B cell (primary cell): ENCODE results near the gene PTPRQ. TPM values are rescaled to one million over a fixed set of nuclear protein-coding genes. Genes with fewer than 3 reads are reported as not detected.
"Not testable (repeated sequence)": the region's sequence is repeated elsewhere in the genome, so short reads cannot be mapped to it uniquely, and the experiment has no call there.

Source experiments
- ATAC-seq: fragments of 200-7000 bp; cut with Tn5 transposase; one replicate; pipeline ENCODE4 v1.10.0; 2021; ENCODE audit warnings: low read depth, mild to moderate bottlenecking, moderate number of reproducible peaks, moderate library complexity
- CTCF ChIA-PET: fragments of 350-600 bp; sonication (Branson Sonifier 250); formaldehyde crosslinking; loops from one replicate; lab custom pipeline; 2021; ENCODE audit warnings: antibody characterized with exemption, inconsistent platforms; lab: Charles Lee
- POLR2A ChIA-PET: fragments of 350-600 bp; sonication (Branson Sonifier 250); formaldehyde crosslinking; loops from one replicate; lab custom pipeline; 2021; ENCODE audit warnings: antibody characterized with exemption; lab: Charles Lee
- DNase-seq: peaks from one replicate; pipeline ENCODE4 v3.0.0; 2013
- H2AFZ ChIP-seq: 2 replicates; pipeline ENCODE4 v1.6.1; 2012; ENCODE audit warnings: mild to moderate bottlenecking, low read depth, low read length; ENCODE audit not compliant: insufficient read depth, poor library complexity, severe bottlenecking
- H3K27ac ChIP-seq, 2 donors: 1 replicate in 1 of 2; 2 replicates in 1 of 2; pipeline ENCODE4 v1.5.1; 2012 to 2013; ENCODE audit warnings: low read length in 2 of 2, mild to moderate bottlenecking in 2 of 2, moderate library complexity in 1 of 2
- H3K27me3 ChIP-seq, 4 experiments: fragments of 200-600 bp in 1 of 4; sonication (generic) in 1 of 4; replicated peaks in 1 of 4; 1 replicate in 2 of 4; 2 replicates in 2 of 4; pipeline versions ENCODE4 v1.6.1 to v1.7.0; 2013 to 2016; ENCODE audit warnings: low read length in 3 of 4, mild to moderate bottlenecking in 2 of 4, mixed read lengths in 1 of 4, moderate library complexity in 1 of 4; ENCODE audit not compliant: insufficient read depth in 4 of 4, control insufficient read depth in 3 of 4; ENCODE audit errors: control extremely low read depth in 1 of 4
- H3K36me3 ChIP-seq, 2 experiments: replicated peaks in 1 of 2; 1 replicate in 1 of 2; 2 replicates in 1 of 2; pipeline versions ENCODE4 v1.6.1 to v1.7.1; 2013; ENCODE audit warnings: low read length in 1 of 2; ENCODE audit not compliant: insufficient read depth in 2 of 2, control insufficient read depth in 1 of 2; ENCODE audit errors: control extremely low read depth in 1 of 2, extremely low read depth in 1 of 2
- H3K4me1 ChIP-seq, 2 donors: fragments of 200-600 bp in 1 of 2; sonication (generic) in 1 of 2; 1 replicate in 1 of 2; 2 replicates in 1 of 2; pipeline versions ENCODE4 v1.5.1 to v1.6.1; 2013 to 2017; ENCODE audit warnings: low read length in 2 of 2; ENCODE audit not compliant: control insufficient read depth in 2 of 2, insufficient read depth in 2 of 2
- H3K4me2 ChIP-seq: replicated peaks from 2 replicates; pipeline ENCODE3; 2012; ENCODE audit warnings: mild to moderate bottlenecking, low read depth, low read length; ENCODE audit not compliant: poor library complexity, severe bottlenecking
- H3K4me3 ChIP-seq, 5 experiments: fragments of 200-600 bp in 1 of 5; sonication (generic) in 1 of 5; 1 replicate in 3 of 5; 2 replicates in 2 of 5; pipeline versions ENCODE4 v1.5.1 to v1.7.0; 2011 to 2016; ENCODE audit warnings: low read length in 4 of 5, mild to moderate bottlenecking in 4 of 5, low read depth in 2 of 5, control low read depth in 1 of 5, moderate library complexity in 1 of 5; ENCODE audit not compliant: insufficient read depth in 1 of 5; ENCODE audit errors: control extremely low read depth in 1 of 5, extremely low read depth in 1 of 5
- H3K79me2 ChIP-seq: fragments of 200-600 bp; sonication (generic); one replicate; pipeline ENCODE4 v1.6.0; 2016; ENCODE audit warnings: low read length; ENCODE audit not compliant: control insufficient read depth, insufficient read depth
- H3K9ac ChIP-seq: fragments of 200-600 bp; sonication (generic); 2 replicates; pipeline ENCODE4 v1.6.1; 2017; ENCODE audit warnings: mild to moderate bottlenecking, low read length, moderate library complexity
- H3K9me3 ChIP-seq, 3 donors: one replicate each; pipeline versions ENCODE4 v1.6.1 to v1.7.1; 2013; ENCODE audit warnings: low read length in 2 of 3; ENCODE audit not compliant: control insufficient read depth in 2 of 3, insufficient read depth in 1 of 3; ENCODE audit errors: control extremely low read depth in 1 of 3
- H4K20me1 ChIP-seq: 2 replicates; pipeline ENCODE4 v1.6.0; 2012; ENCODE audit warnings: mild to moderate bottlenecking, low read length; ENCODE audit not compliant: insufficient read depth, control insufficient read depth, poor library complexity, severe bottlenecking
- H3K27ac Mint-ChIP-seq: one replicate; pipeline ENCODE4 v1.8.0; 2021; ENCODE audit warnings: mixed read lengths
- H3K27me3 Mint-ChIP-seq: one replicate; pipeline ENCODE4 v1.8.0; 2021; ENCODE audit warnings: mixed read lengths
- H3K4me1 Mint-ChIP-seq: one replicate; pipeline ENCODE4 v1.8.0; 2021; ENCODE audit warnings: mixed read lengths
- H3K4me3 Mint-ChIP-seq: one replicate; pipeline ENCODE4 v1.8.0; 2021; ENCODE audit warnings: mixed read lengths
- H3K9me3 Mint-ChIP-seq: one replicate; pipeline ENCODE4 v1.8.0; 2022; ENCODE audit warnings: mixed read lengths; ENCODE audit not compliant: insufficient read depth
- CTCF ChIP-seq: fragments of 200-600 bp; IDR thresholded peaks from one replicate; pipeline ENCODE4 v1.8.0; 2022; ENCODE audit warnings: antibody characterized with exemption, mild to moderate bottlenecking
- EZH2 ChIP-seq: IDR thresholded peaks from 2 replicates; pipeline ENCODE4 v1.6.1; 2012; ENCODE audit warnings: borderline replicate concordance, low read depth, mild to moderate bottlenecking, moderate library complexity, low read length; ENCODE audit not compliant: insufficient read depth, poor library complexity, severe bottlenecking
- WGBS: methylation state at CpG from one replicate; pipeline ENCODE4 v1.1.5; 2013; ENCODE audit warnings: missing lambda C conversion rate; ENCODE audit not compliant: insufficient coverage; 5-methylcytosine and 5-hydroxymethylcytosine counted together
- intact Hi-C: fragments of 100-400 bp; cut with micrococcal nuclease; formaldehyde crosslinking; loops from one replicate; pipeline ENCODE4 v1.10.0; 2022
- polyA plus RNA-seq: library from polyadenylated mRNA; depleted of rRNA; stranded (reverse); fragments of >200 nt; gene quantifications from 2 replicates; pipeline ENCODE4 v1.2.3, GENCODE V29; 2012
- total RNA-seq, 2 donors: library from RNA; stranded (reverse); fragments of 120-200 nt in 1 of 2; gene quantifications; 1 replicate in 1 of 2; 2 replicates in 1 of 2; pipeline versions ENCODE4 v1.2.3 to v1.2.4, GENCODE V29; 2013 to 2022

The PTPRQ gene
- total and polyA plus RNA-seq, 2 donors (not counting 1 experiment from before 2014, with no cell fraction given) = not detected

GRCh38 chr12:80472236-80472635 lies 28.2 kb downstream of the PTPRQ start:
- no peak overlapping the region for H3K9ac ChIP-seq
- H3K4me1 Mint-ChIP-seq = no peaks in the 10 kb centered on the region
- H3K27ac ChIP-seq = no peak overlapping the region
- POLR2A ChIA-PET = no interaction called here
- no peak overlapping the region for H3K27ac Mint-ChIP-seq
- H3K27me3 ChIP-seq = no peaks in the 10 kb centered on the region
- no peaks in the 10 kb centered on the region for H3K9me3 Mint-ChIP-seq
- H3K79me2 ChIP-seq = no peaks in the 10 kb centered on the region
- H3K4me1 ChIP-seq = no peaks in the 10 kb centered on the region
- DNase-seq (no peak), ATAC-seq (no peak)
- no peak overlapping the region for H3K4me3 ChIP-seq
- no peaks in the 10 kb centered on the region for H3K9me3 ChIP-seq
- CTCF ChIA-PET = no interaction called here
- no peak overlapping the region for H3K4me2 ChIP-seq
- H4K20me1 ChIP-seq = no peaks in the 10 kb centered on the region
- no peaks in the 10 kb centered on the region for H3K27me3 Mint-ChIP-seq
- H2AFZ ChIP-seq = no peak overlapping the region
- intact Hi-C loops = no loop called here
- H3K36me3 ChIP-seq = no peaks in the 10 kb centered on the region
- TF ChIP-seq EZH2 (no peak), CTCF (no peak)
- H3K4me3 Mint-ChIP-seq = no peak overlapping the region

GRCh38 chr12:80472911-80473500 lies 29.0 kb downstream of the PTPRQ start:
- POLR2A ChIA-PET = no interaction called here
- no peak for ATAC-seq
- H3K79me2 ChIP-seq = no peaks in the 10 kb centered on the region
- no peak overlapping the region for H3K4me3 ChIP-seq
- no CpG with 5 or more reads among the region's 4 CpGs for WGBS
- H3K27ac ChIP-seq = no peak overlapping the region
- no peak overlapping the region for H2AFZ ChIP-seq
- H3K4me2 ChIP-seq = no peak overlapping the region
- no peak overlapping the region for H3K4me3 Mint-ChIP-seq
- H3K9me3 Mint-ChIP-seq = no peaks in the 10 kb centered on the region
- peak; percentile 16 for DNase-seq
- H3K9ac ChIP-seq = no peak overlapping the region
- no peaks in the 10 kb centered on the region for H3K27me3 ChIP-seq
- no peak overlapping the region for H3K27ac Mint-ChIP-seq
- CTCF ChIA-PET = interaction anchor here (1.0 kb wide), 1 partner anchor 125 kb away, joined by 3 read pairs; no protein-coding TSS in a partner anchor
- no peak for TF ChIP-seq CTCF
- no peak for TF ChIP-seq EZH2
- intact Hi-C loops = no loop called here
- no peaks in the 10 kb centered on the region for H3K4me1 ChIP-seq
- no peaks in the 10 kb centered on the region for H3K36me3 ChIP-seq
- no peaks in the 10 kb centered on the region for H4K20me1 ChIP-seq
- H3K27me3 Mint-ChIP-seq = no peaks in the 10 kb centered on the region
- no peaks in the 10 kb centered on the region for H3K4me1 Mint-ChIP-seq
- no peaks in the 10 kb centered on the region for H3K9me3 ChIP-seq

- H3K4me1 Mint-ChIP-seq, H3K9ac ChIP-seq, H3K27me3 Mint-ChIP-seq, H3K27ac Mint-ChIP-seq, ATAC-seq, H3K27me3 ChIP-seq, H3K4me3 Mint-ChIP-seq, CTCF ChIA-PET, H3K9me3 Mint-ChIP-seq, H4K20me1 ChIP-seq, POLR2A ChIA-PET, H2AFZ ChIP-seq, H3K9me3 ChIP-seq, intact Hi-C loops, H3K36me3 ChIP-seq, H3K4me1 ChIP-seq, DNase-seq, H3K27ac ChIP-seq, H3K4me3 ChIP-seq, H3K4me2 ChIP-seq, H3K79me2 ChIP-seq: not testable (repeated sequence)
- WGBS = 92% methylated on average over 28 of the region's 31 CpGs
Measured at GRCh38 chr12:80477521-80478145, 33.6 kb downstream of the PTPRQ start.
